Measurements from ENCODE around the gene SLC22A15.

DNA sequence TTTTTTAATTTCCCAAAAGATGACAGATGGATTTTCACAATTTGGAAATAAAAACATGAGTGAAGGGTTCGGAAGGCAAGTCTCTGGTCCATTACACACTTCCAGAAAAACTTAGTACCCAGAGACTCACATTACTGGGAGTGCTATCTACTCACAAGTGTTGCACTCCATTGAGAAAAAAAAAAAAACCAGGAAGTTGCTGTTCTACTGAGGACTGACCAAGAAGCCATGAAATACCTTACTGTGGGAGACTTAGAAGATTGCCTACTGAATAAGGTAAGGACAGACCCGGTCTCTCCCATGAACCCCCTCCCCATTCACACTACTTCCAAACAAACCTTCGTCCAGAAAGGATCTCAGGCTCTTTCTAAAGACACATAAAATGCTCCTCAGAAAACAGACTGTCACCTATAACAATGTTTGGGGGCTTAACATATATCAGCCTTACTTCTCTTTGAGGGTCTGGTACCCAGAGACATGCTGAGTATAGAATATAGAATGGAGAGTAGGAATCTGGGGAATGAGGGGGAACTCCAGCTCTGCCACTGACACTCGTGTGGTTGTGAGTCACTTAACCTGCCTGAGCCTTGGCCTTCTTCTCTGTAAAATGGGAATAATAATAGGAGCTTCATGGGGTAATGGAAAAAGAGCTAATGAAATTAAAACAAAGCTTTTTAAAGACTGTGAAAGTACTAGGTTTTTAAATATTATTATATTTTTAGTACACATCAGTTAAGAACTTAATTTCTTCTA, 136.3 kb downstream of the SLC22A15 start:
- no peak for TF ChIP-seq EZH2 (IDR thresholded peaks at IDR 0.05; ENCODE audit: low read length)
- TF ChIP-seq, protein P1, sequence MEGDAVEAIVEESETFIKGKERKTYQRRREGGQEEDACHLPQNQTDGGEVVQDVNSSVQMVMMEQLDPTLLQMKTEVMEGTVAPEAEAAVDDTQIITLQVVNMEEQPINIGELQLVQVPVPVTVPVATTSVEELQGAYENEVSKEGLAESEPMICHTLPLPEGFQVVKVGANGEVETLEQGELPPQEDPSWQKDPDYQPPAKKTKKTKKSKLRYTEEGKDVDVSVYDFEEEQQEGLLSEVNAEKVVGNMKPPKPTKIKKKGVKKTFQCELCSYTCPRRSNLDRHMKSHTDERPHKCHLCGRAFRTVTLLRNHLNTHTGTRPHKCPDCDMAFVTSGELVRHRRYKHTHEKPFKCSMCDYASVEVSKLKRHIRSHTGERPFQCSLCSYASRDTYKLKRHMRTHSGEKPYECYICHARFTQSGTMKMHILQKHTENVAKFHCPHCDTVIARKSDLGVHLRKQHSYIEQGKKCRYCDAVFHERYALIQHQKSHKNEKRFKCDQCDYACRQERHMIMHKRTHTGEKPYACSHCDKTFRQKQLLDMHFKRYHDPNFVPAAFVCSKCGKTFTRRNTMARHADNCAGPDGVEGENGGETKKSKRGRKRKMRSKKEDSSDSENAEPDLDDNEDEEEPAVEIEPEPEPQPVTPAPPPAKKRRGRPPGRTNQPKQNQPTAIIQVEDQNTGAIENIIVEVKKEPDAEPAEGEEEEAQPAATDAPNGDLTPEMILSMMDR (optimal IDR thresholded peaks at IDR 0.05 in 1 of 3, IDR thresholded peaks at IDR 0.05 in 1 of 3, conservative IDR thresholded peaks at IDR 0.05 in 1 of 3; ENCODE audit: extremely low read depth in 1 of 3, insufficient read depth in 2 of 3, low read length in 3 of 3): no peak

Data from keratinocyte (primary cell).